Esophagus squamous epithelium (tissue), 5 donors: ENCODE measurements around the gene SLC19A1. TPM values are rescaled to one million over a fixed set of nuclear protein-coding genes. Genes with fewer than 3 reads are reported as not detected.
A peak's percentile ranks its signal among the peaks of the same experiment; 100 is the strongest.

Experiments used
- DNase-seq: peaks from one replicate; lab custom pipeline; 2025; lab: John Stamatoyannopoulos, UW
- H3K27ac ChIP-seq, 4 donors: fragments of 200-600 bp; sonication (generic); one replicate each; pipeline ENCODE4 v1.5.1; 2016 to 2019; ENCODE audit warnings: mild to moderate bottlenecking in 1 of 4
- H3K27me3 ChIP-seq, 4 donors: fragments of 200-600 bp; sonication (generic); 1 replicate in 3 of 4; 2 replicates in 1 of 4; pipeline versions ENCODE4 v1.5.1 to v1.6.0; 2017 to 2021; ENCODE audit warnings: antibody characterized with exemption in 1 of 4
- H3K36me3 ChIP-seq, 3 donors: fragments of 200-600 bp; sonication (generic); one replicate each; pipeline ENCODE4 v1.5.1; 2016 to 2019
- H3K4me1 ChIP-seq, 3 donors: fragments of 200-600 bp; sonication (generic); one replicate each; pipeline ENCODE4 v1.5.1; 2017 to 2019
- H3K4me3 ChIP-seq, 4 donors: fragments of 200-600 bp; sonication (generic); 1 replicate in 3 of 4; 2 replicates in 1 of 4; pipeline ENCODE4 v1.5.1; 2016 to 2019; ENCODE audit warnings: mild to moderate bottlenecking in 2 of 4, moderate library complexity in 1 of 4
- H3K9me3 ChIP-seq, 3 donors: fragments of 200-600 bp; sonication (generic); one replicate each; pipeline ENCODE4 v1.5.1; 2016 to 2019
- CTCF ChIP-seq, 6 experiments: fragments of 450-650 bp in 4 of 6; fragments of 200-600 bp in 2 of 6; sonication (generic) in 2 of 6; IDR thresholded peaks; one replicate each; pipeline ENCODE4 v1.5.1; 2016 to 2019; ENCODE audit warnings: antibody characterized with exemption in 6 of 6, mild to moderate bottlenecking in 4 of 6, moderate library complexity in 4 of 6
- POLR2A ChIP-seq, 4 donors: fragments of 450-650 bp; IDR thresholded peaks; one replicate each; pipeline ENCODE4 v1.6.1; 2017; ENCODE audit warnings: antibody characterized with exemption in 4 of 4, mild to moderate bottlenecking in 4 of 4, moderate library complexity in 3 of 4
- WGBS, 2 donors: methylation state at CpG; one replicate each; pipeline ENCODE4 v1.1.5; 2018; 5-methylcytosine and 5-hydroxymethylcytosine counted together
- intact Hi-C: fragments of 100-400 bp; cut with DNase I; formaldehyde crosslinking; loops from one replicate; pipeline ENCODE4 v1.15.0; 2022
- total RNA-seq, 4 donors: library from RNA; depleted of rRNA; stranded (reverse); fragments of >200 nt; gene quantifications; one replicate each; pipeline ENCODE4 v1.1.0, GENCODE V29; 2016
- donor health status: DM: yes; HTN: yes; CAD: no.

The SLC19A1 gene
- total RNA-seq, 4 donors from 2014 or later: 1.6 to 4.6 (median 2.9) TPM

- H3K36me3 ChIP-seq: no peaks in the 10 kb centered on the region
- TF ChIP-seq POLR2A (IDR thresholded peaks at IDR 0.05) (no peak), CTCF (IDR thresholded peaks at IDR 0.05) (no peak)
- DNase-seq: no peak
- WGBS, 2 donors: 85 to 90% methylated on average over 2 to 11 of the region's 27 CpGs
- intact Hi-C loops: no loop called here
- no peak overlapping the region for H3K4me3 ChIP-seq
- H3K9me3 ChIP-seq: no peaks in the 10 kb centered on the region
- no peak overlapping the region for H3K27ac ChIP-seq
- H3K4me1 ChIP-seq: peaks cover 9 to 25% (median 16%) of the 10 kb centered on the region in 3 donors
- no peaks in the 10 kb centered on the region for H3K27me3 ChIP-seq
Measured at GRCh38 chr21:45537746-45538291, 4.4 kb downstream of the SLC19A1 start.

DNA sequence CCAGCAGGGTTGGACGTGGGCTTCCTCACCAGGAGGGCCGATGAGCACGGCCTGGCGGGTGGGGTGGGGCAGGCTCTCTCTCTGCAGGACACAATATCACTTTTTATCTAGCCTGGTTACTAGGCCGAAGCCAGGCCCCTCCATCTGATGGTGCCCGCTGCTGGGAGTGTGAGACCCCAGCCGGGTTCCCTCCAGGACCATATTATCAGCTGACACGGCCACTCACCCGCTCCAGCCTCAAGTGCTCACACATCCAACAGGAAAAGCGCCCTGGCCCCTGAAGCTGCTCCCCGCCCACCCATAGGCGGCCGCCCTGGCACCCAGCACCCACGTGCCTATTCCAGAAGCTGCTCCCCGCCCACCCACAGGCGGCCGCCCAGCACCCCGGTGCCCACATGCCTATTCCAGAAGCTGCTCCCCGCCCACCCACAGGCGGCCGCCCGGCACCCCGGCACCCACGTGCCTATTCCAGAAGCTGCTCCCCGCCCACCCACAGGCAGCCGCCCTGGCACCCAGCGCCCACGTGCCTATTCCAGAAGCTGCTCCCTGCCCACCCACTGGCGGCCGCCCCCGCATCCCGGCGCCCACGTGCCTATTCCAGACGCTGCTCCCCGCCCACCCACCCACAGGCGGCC lies 5.0 kb downstream of the SLC19A1 start:
- H3K9me3 ChIP-seq: no peaks in the 10 kb centered on the region
- H3K4me1 ChIP-seq: peaks cover 7 to 22% (median 11%) of the 10 kb centered on the region in 3 donors
- no peaks in the 10 kb centered on the region for H3K27me3 ChIP-seq
- TF ChIP-seq CTCF (IDR thresholded peaks at IDR 0.05): no peak
- TF ChIP-seq POLR2A (IDR thresholded peaks at IDR 0.05): no peak
- no peak overlapping the region for H3K4me3 ChIP-seq
- no peak for DNase-seq
- intact Hi-C loops: no loop called here
- whole genome bisulfite sequencing, 2 donors: 90 to 99% methylated on average over 3 to 13 of the region's 37 CpGs
- H3K27ac ChIP-seq: no peak overlapping the region
- no peaks in the 10 kb centered on the region for H3K36me3 ChIP-seq

DNA sequence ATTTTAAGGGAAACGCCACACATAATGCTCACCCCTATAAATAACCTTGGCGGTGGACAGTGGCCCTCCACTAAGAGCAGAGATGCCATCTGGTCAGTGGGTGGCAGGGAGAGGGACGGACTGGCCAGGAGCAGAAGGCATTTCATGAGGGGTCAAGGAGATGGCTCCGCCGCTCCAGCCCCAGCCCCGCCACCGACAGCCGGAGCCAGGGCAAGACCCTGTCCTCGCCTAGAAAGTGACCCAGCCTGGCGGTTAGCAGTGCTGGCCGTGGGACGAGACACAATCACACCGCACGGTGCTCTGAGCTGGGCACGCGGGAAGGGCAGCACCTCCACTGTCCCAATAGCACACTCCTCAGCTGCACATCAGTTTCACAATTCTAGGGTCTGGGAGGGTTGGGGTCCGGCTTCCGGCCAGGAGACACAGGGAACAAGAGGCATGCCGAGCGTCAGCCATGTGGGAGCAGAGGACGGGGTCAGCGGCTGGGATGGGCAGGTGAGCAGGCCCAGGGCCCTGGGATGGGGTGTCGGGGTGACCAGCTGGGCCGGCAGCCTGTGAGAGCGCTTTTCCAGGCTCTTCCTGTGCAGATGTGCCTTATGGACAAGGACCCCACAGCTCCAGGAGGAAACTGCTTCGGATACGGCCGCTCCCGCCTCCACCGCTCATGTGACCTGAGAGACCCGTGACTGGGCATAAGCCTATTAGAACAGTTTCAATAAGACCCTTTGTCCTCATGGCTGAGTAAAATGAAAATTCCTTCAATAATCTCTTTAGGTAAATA lies 5.7 kb downstream of the SLC19A1 start:
- Histone ChIP-seq H3K36me3 (no peaks in the 10 kb centered on the region), H3K4me1 (peaks cover 5 to 15% (median 5%) of the 10 kb centered on the region in 3 donors), H3K27me3 (no peaks in the 10 kb centered on the region), H3K4me3 (no peak overlapping the region), H3K9me3 (no peaks in the 10 kb centered on the region), H3K27ac (no peak overlapping the region)
- WGBS, 2 donors: 89 to 90% methylated on average over 9 to 13 of the region's 31 CpGs
- DNase-seq: no peak
- TF ChIP-seq CTCF (IDR thresholded peaks at IDR 0.05): no peak
- intact Hi-C loops: no loop called here

- DNase-seq: no peak
- Histone ChIP-seq H3K4me3 (no peak overlapping the region), H3K9me3 (no peaks in the 10 kb centered on the region), H3K27ac (peak overlapping the region in 1 of 4 donors; percentile 21), H3K4me1 (peaks cover 0 to 9% (median 0%) of the 10 kb centered on the region in 3 donors), H3K27me3 (no peaks in the 10 kb centered on the region), H3K36me3 (peaks cover 0 to 3% (median 0%) of the 10 kb centered on the region in 3 donors)
- TF ChIP-seq CTCF (IDR thresholded peaks at IDR 0.05): no peak
- intact Hi-C loops: no loop called here
- WGBS, 2 donors: 63 to 70% methylated on average over 23 to 30 of the region's 34 CpGs
Measured at GRCh38 chr21:45535341-45536081, 6.7 kb downstream of the SLC19A1 start.
